SU-DHL-6 (cell line): ENCODE results near the gene MYL9.

Source experiments
- H2AFZ ChIP-seq: fragments of 200-600 bp; sonication (generic); 2 replicates; pipeline ENCODE4 v1.6.1; 2014; ENCODE audit warnings: low read depth, mild to moderate bottlenecking, moderate library complexity, mixed read lengths, antibody characterized with exemption, low read length; ENCODE audit not compliant: severe bottlenecking
- H3F3A ChIP-seq: fragments of 200-600 bp; shearing (Covaris generic); 2 replicates; pipeline ENCODE4 v1.6.0; 2016; ENCODE audit warnings: antibody characterized with exemption, mild to moderate bottlenecking; ENCODE audit not compliant: insufficient read depth
- H3K27ac ChIP-seq: fragments of 200-600 bp; sonication (generic); 2 replicates; pipeline ENCODE4 v1.5.1; 2016; ENCODE audit warnings: low read depth, mild to moderate bottlenecking, low read length, moderate library complexity, mixed read lengths
- H3K27me3 ChIP-seq: fragments of 200-600 bp; sonication (generic), shearing (Covaris generic); 2 replicates; pipeline ENCODE4 v1.6.0; 2014; ENCODE audit warnings: mild to moderate bottlenecking, low read length
- H3K36me3 ChIP-seq: fragments of 200-600 bp; sonication (generic); 2 replicates; pipeline ENCODE4 v1.6.1; 2014; ENCODE audit warnings: mild to moderate bottlenecking, low read length, mixed read lengths
- H3K4me2 ChIP-seq: fragments of 300-600, 200-600 bp; shearing (Covaris generic), sonication (generic); 2 replicates; pipeline ENCODE4 v1.6.0; 2014; ENCODE audit warnings: low read length, low read depth, mild to moderate bottlenecking; ENCODE audit not compliant: poor library complexity, severe bottlenecking
- H3K4me3 ChIP-seq: fragments of 200-600 bp; sonication (generic); 2 replicates; pipeline ENCODE4 v1.5.1; 2014; ENCODE audit warnings: antibody characterized with exemption, low read length, mild to moderate bottlenecking, mixed read lengths; ENCODE audit not compliant: insufficient read depth, poor library complexity, severe bottlenecking
- H3K79me2 ChIP-seq: fragments of 200-600 bp; sonication (generic); 2 replicates; pipeline ENCODE4 v1.6.1; 2014; ENCODE audit warnings: mild to moderate bottlenecking, low read length, moderate library complexity; ENCODE audit not compliant: insufficient read depth
- H3K9ac ChIP-seq: fragments of 200-600 bp; sonication (generic); 2 replicates; pipeline ENCODE4 v1.7.0; 2014; ENCODE audit warnings: mild to moderate bottlenecking, low read length
- H3K9me2 ChIP-seq: fragments of 200-600 bp; sonication (generic); replicated peaks from 2 replicates; pipeline ENCODE4 v1.6.1; 2014; ENCODE audit warnings: low read length; ENCODE audit not compliant: insufficient read depth
- H3K9me3 ChIP-seq: fragments of 200-600 bp; sonication (generic); 2 replicates; pipeline ENCODE4 v1.6.1; 2014; ENCODE audit warnings: low read length, mixed read lengths; ENCODE audit not compliant: insufficient read depth
- H4K20me1 ChIP-seq: fragments of 200-600 bp; sonication (generic); 2 replicates; pipeline ENCODE4 v1.6.1; 2014; ENCODE audit warnings: low read depth, mild to moderate bottlenecking, antibody characterized with exemption, low read length, moderate library complexity, mixed read lengths
- CTCF ChIP-seq: fragments of 200-600 bp; sonication (generic); IDR thresholded peaks from one replicate; pipeline ENCODE4 v1.5.1; 2017; ENCODE audit warnings: antibody characterized with exemption, mild to moderate bottlenecking, low read length, moderate library complexity; ENCODE audit not compliant: insufficient read depth, poor library complexity, severe bottlenecking
- EZH2phosphoT487 ChIP-seq: fragments of 200-600 bp; sonication (generic), shearing (Covaris generic); conservative IDR thresholded peaks from 2 replicates; pipeline ENCODE4 v1.6.1; 2018; ENCODE audit warnings: mild to moderate bottlenecking, antibody characterized with exemption, low read length, moderate library complexity, mixed read lengths

Gene MYL9

GRCh38 chr20:36599912-36600345 lies 58.6 kb downstream of the MYL9 start:
- Histone ChIP-seq H3K4me3 (no peak overlapping the region), H3K9ac (no peak overlapping the region), H2AFZ (no peak overlapping the region)

More at GRCh38 chr20:36599912-36600345, 58.6 kb downstream of the MYL9 start:
- Histone ChIP-seq H3K9me3 (no peaks in the 10 kb centered on the region), H3F3A (peaks cover 24% of the 10 kb centered on the region), H3K36me3 (no peaks in the 10 kb centered on the region), H3K4me2 (peak overlapping the region; percentile 1), H4K20me1 (no peaks in the 10 kb centered on the region), H3K79me2 (no peaks in the 10 kb centered on the region), H3K9me2 (no peaks in the 10 kb centered on the region), H3K27ac (peak overlapping the region; percentile 26; the same call in 1 of the 2 replicates), H3K27me3 (no peaks in the 10 kb centered on the region)
- no peak for TF ChIP-seq EZH2phosphoT487
- TF ChIP-seq CTCF, result no peak
